SK-N-SH treated with all-trans-retinoic acid at 6 μM for 48 hours (cell line): Measurements from ENCODE around the gene TLN1.

Experiments used
- ATAC-seq: fragments of 200-7000 bp; cut with Tn5 transposase; 3 replicates; pipeline ENCODE4 v1.9.1; 2020; ENCODE audit warnings: mild to moderate bottlenecking, moderate library complexity
- ARNTL ChIP-seq: fragments of 450-650 bp; formaldehyde crosslinking; IDR thresholded peaks from 2 replicates; pipeline ENCODE4 v1.5.0; 2020; ENCODE audit warnings: low read depth, mild to moderate bottlenecking, moderate library complexity, borderline replicate concordance
- CSDC2 ChIP-seq: fragments of 250-450 bp; sonication (Bioruptor Pico); IDR thresholded peaks from 2 replicates; pipeline ENCODE4 v1.5.0; 2020; ENCODE audit warnings: mild to moderate bottlenecking, moderate library complexity
- ESRRG ChIP-seq: fragments of 250-450 bp; sonication (Bioruptor Pico); IDR thresholded peaks from 2 replicates; pipeline ENCODE4 v1.6.1; 2021; ENCODE audit warnings: mild to moderate bottlenecking
- GLIS3 ChIP-seq: fragments of 250-450 bp; sonication (Bioruptor Pico); IDR thresholded peaks from 2 replicates; pipeline ENCODE4 v1.5.0; 2020; ENCODE audit warnings: mild to moderate bottlenecking, moderate library complexity
- OSR1 ChIP-seq: fragments of 250-450 bp; sonication (Bioruptor Pico); IDR thresholded peaks from 2 replicates; pipeline ENCODE4 v1.8.0; 2022; ENCODE audit warnings: moderate library complexity, mild to moderate bottlenecking, inconsistent platforms
- RARB ChIP-seq: fragments of 250-450 bp; sonication (Bioruptor Pico); IDR thresholded peaks from 2 replicates; pipeline ENCODE4 v1.8.0; 2021; ENCODE audit warnings: mild to moderate bottlenecking, moderate library complexity
- SNAI2 ChIP-seq: fragments of 250-450 bp; sonication (Bioruptor Pico); IDR thresholded peaks from 2 replicates; pipeline ENCODE4 v1.5.0; 2020; ENCODE audit warnings: mild to moderate bottlenecking, moderate library complexity
- TCF4 ChIP-seq: fragments of 250-450 bp; sonication (Bioruptor Pico); IDR thresholded peaks from 2 replicates; pipeline ENCODE4 v1.8.0; 2021; ENCODE audit warnings: mild to moderate bottlenecking, moderate library complexity, borderline replicate concordance
- TOX ChIP-seq: fragments of 250-450 bp; sonication (Bioruptor Pico); IDR thresholded peaks from 2 replicates; pipeline ENCODE4 v1.8.0; 2021; ENCODE audit warnings: mild to moderate bottlenecking, moderate library complexity, borderline replicate concordance
- ZC3H10 ChIP-seq: fragments of 250-450 bp; sonication (Bioruptor Pico); IDR thresholded peaks from 2 replicates; pipeline ENCODE4 v1.5.1; 2021; ENCODE audit warnings: mild to moderate bottlenecking, moderate library complexity
- ZFP3 ChIP-seq: fragments of 250-450 bp; sonication (Bioruptor Pico); IDR thresholded peaks from 2 replicates; pipeline ENCODE4 v1.5.0; 2020; ENCODE audit warnings: mild to moderate bottlenecking, moderate library complexity
- ZFP30 ChIP-seq: fragments of 450-650 bp; formaldehyde crosslinking; IDR thresholded peaks from 2 replicates; pipeline ENCODE4 v1.5.0; 2022; ENCODE audit warnings: mild to moderate bottlenecking, moderate library complexity
- ZNF565 ChIP-seq: fragments of 450-650 bp; formaldehyde crosslinking; conservative IDR thresholded peaks from 2 replicates; pipeline ENCODE4 v1.5.0; 2020; ENCODE audit warnings: low read depth, mild to moderate bottlenecking, moderate library complexity
- ZNF70 ChIP-seq: fragments of 450-650 bp; formaldehyde crosslinking; IDR thresholded peaks from 2 replicates; pipeline ENCODE4 v1.5.0; 2020; ENCODE audit warnings: mild to moderate bottlenecking, moderate library complexity
- TF ChIP-seq, protein P1 (sequence below): fragments of 250-450 bp; sonication (Bioruptor Pico); IDR thresholded peaks from 2 replicates; pipeline ENCODE4 v1.5.0; 2020; ENCODE audit warnings: mild to moderate bottlenecking, moderate library complexity
- TF ChIP-seq, protein P2 (sequence below): fragments of 250-450 bp; sonication (Bioruptor Pico); IDR thresholded peaks from 2 replicates; pipeline ENCODE4 v1.8.0; 2020; ENCODE audit warnings: mild to moderate bottlenecking, moderate library complexity, borderline replicate concordance
- TF ChIP-seq, protein P3 (sequence below): fragments of 250-450 bp; sonication (Bioruptor Pico); IDR thresholded peaks from 2 replicates; pipeline ENCODE4 v1.5.1; 2021; ENCODE audit warnings: mild to moderate bottlenecking, moderate library complexity

TLN1 gene

DNA sequence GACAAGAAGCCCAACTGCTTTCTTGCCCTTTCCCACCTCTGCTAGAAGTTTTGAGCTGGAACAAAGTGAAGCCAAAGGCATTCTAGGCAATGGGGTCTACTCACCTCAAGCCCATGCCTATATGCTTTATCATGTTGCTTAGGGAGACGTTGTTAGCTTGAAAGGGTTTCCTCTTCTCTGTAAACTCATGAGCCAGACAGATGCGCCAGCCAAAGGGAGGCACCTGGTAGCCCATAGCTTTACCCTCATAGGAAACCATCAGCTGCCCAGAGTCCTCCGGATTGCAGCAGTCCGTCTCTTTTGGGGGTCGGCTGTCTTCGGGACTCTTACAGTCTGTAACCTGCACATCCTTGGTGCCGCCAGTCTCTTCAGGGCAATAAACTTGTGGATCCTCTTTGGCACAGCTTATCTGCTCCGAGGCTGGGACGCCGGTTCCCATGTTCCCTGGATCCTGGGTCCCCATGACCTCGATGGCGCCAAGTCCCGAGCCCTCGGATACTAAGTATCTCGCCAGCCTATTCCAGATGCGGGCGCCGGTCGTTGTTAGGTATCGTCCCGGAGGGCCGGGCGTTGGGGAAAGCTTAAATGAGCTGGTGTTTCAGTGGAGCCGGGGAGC lies 16.4 kb upstream of the TLN1 start (continued):
- TF ChIP-seq, protein P1, sequence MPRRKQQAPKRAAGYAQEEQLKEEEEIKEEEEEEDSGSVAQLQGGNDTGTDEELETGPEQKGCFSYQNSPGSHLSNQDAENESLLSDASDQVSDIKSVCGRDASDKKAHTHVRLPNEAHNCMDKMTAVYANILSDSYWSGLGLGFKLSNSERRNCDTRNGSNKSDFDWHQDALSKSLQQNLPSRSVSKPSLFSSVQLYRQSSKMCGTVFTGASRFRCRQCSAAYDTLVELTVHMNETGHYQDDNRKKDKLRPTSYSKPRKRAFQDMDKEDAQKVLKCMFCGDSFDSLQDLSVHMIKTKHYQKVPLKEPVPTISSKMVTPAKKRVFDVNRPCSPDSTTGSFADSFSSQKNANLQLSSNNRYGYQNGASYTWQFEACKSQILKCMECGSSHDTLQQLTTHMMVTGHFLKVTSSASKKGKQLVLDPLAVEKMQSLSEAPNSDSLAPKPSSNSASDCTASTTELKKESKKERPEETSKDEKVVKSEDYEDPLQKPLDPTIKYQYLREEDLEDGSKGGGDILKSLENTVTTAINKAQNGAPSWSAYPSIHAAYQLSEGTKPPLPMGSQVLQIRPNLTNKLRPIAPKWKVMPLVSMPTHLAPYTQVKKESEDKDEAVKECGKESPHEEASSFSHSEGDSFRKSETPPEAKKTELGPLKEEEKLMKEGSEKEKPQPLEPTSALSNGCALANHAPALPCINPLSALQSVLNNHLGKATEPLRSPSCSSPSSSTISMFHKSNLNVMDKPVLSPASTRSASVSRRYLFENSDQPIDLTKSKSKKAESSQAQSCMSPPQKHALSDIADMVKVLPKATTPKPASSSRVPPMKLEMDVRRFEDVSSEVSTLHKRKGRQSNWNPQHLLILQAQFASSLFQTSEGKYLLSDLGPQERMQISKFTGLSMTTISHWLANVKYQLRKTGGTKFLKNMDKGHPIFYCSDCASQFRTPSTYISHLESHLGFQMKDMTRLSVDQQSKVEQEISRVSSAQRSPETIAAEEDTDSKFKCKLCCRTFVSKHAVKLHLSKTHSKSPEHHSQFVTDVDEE (CRISPR knock-in tag): no peak
- TF ChIP-seq TOX (CRISPR knock-in tag): no peak
- TF ChIP-seq GLIS3 (CRISPR knock-in tag): no peak
- TF ChIP-seq ARNTL: no peak
- TF ChIP-seq ESRRG (CRISPR knock-in tag): no peak
- TF ChIP-seq ZFP3 (CRISPR knock-in tag): no peak
- TF ChIP-seq CSDC2 (CRISPR knock-in tag): no peak
- no peak for TF ChIP-seq ZNF70 (CRISPR knock-in tag)
- no peak for TF ChIP-seq ZNF565 (CRISPR knock-in tag)

DNA sequence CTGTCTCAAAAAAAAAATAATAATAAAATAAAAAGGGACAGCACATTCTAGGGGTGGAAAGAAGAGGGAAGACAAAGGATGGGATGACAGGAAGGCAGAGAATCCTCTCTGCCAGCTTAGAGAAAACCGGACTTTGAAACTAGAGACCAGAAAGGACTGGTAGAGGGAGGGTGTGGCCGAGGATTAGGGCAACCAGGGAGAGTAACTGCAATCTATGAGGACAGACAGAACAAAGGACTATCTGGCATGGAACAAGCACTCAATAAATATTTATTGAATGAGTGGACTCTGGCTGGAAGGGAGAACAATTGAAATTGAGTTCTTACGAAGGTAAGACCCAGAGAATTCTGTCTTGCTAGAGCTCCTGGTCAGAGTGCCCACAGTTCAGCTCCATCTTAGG lies 14.6 kb upstream of the TLN1 start:
- ATAC-seq: no peak
- no peak for TF ChIP-seq RARB (CRISPR knock-in tag)
- TF ChIP-seq, protein P2, sequence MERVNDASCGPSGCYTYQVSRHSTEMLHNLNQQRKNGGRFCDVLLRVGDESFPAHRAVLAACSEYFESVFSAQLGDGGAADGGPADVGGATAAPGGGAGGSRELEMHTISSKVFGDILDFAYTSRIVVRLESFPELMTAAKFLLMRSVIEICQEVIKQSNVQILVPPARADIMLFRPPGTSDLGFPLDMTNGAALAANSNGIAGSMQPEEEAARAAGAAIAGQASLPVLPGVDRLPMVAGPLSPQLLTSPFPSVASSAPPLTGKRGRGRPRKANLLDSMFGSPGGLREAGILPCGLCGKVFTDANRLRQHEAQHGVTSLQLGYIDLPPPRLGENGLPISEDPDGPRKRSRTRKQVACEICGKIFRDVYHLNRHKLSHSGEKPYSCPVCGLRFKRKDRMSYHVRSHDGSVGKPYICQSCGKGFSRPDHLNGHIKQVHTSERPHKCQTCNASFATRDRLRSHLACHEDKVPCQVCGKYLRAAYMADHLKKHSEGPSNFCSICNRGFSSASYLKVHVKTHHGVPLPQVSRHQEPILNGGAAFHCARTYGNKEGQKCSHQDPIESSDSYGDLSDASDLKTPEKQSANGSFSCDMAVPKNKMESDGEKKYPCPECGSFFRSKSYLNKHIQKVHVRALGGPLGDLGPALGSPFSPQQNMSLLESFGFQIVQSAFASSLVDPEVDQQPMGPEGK (CRISPR knock-in tag): no peak

DNA sequence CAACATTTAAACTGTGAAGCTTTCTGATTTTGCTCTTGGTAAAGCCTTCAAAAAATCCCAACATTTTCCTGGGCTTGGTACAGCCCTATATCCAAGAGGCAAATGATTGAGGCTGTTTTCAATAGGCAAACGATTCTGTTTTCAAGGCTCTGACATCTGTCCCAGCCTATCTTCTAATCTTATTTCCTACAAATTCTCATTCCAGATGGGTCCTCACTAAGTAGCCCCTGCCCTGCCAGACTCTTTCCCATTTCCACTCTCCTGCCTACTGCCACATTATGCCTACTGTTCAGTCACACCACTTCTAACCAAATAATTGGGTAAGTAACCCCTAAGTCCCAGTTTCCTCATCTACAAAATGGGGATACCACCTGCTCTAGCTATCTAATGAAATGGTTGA lies 13.6 kb upstream of the TLN1 start:
- TF ChIP-seq SNAI2: no peak
- TF ChIP-seq ZC3H10 (CRISPR knock-in tag): no peak
- no peak for TF ChIP-seq ZFP30
- TF ChIP-seq, protein P3, sequence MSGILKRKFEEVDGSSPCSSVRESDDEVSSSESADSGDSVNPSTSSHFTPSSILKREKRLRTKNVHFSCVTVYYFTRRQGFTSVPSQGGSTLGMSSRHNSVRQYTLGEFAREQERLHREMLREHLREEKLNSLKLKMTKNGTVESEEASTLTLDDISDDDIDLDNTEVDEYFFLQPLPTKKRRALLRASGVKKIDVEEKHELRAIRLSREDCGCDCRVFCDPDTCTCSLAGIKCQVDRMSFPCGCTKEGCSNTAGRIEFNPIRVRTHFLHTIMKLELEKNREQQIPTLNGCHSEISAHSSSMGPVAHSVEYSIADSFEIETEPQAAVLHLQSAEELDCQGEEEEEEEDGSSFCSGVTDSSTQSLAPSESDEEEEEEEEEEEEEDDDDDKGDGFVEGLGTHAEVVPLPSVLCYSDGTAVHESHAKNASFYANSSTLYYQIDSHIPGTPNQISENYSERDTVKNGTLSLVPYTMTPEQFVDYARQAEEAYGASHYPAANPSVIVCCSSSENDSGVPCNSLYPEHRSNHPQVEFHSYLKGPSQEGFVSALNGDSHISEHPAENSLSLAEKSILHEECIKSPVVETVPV (CRISPR knock-in tag): no peak
- no peak for TF ChIP-seq ZFP3 (CRISPR knock-in tag)
- TF ChIP-seq ZNF565 (CRISPR knock-in tag): no peak
- no peak for TF ChIP-seq OSR1 (CRISPR knock-in tag)
- TF ChIP-seq RARB (CRISPR knock-in tag): no peak
- TF ChIP-seq ESRRG (CRISPR knock-in tag): no peak
- TF ChIP-seq ARNTL: no peak
- TF ChIP-seq, protein P2 (CRISPR knock-in tag): no peak
- TF ChIP-seq, protein P1 (CRISPR knock-in tag): no peak
- no peak for TF ChIP-seq TCF4 (CRISPR knock-in tag)
- ATAC-seq: no peak
